ENCODE data around the gene CLIC6. TPM values are rescaled to one million over a fixed set of nuclear protein-coding genes. Genes with fewer than 3 reads are reported as not detected.

CLIC6 gene
- polyA plus RNA-seq, 3 donors, result not detected

DNA sequence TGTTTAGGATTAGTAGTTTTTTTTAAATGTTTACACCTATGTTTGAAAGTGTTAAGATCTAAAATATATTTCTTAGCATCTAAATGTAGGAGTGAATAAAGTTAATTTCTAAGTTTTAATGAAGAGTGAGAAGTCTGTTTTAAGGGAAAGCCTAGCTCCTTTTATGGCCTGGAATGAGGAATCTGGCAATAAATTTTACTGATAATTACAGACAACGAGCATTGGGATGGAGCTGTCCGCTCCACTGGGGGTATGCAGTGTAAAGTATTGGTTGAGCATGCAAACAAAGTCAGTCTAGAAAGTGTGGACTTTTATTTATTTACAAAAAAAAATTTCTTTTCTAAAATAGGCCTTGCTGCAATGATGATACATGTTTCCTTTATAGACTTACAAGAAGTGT, 19.0 kb downstream of the CLIC6 start:
- no peak overlapping the region for H3K27ac ChIP-seq (ENCODE audit: low read depth in 1 of 2, low read length in 2 of 2)
- H2AFZ ChIP-seq (ENCODE audit: insufficient read depth, low read depth, low read length, poor library complexity, severe bottlenecking), result no peak overlapping the region
- no peaks in the 10 kb centered on the region for H3K79me2 ChIP-seq (ENCODE audit: insufficient read depth, low read length)
- H3K36me3 ChIP-seq (replicated peaks in 1 of 2; ENCODE audit: control insufficient read depth in 1 of 2, insufficient read depth in 2 of 2, low read length in 2 of 2), result no peaks in the 10 kb centered on the region
- Mint-ChIP-seq H3K4me3 (no peak overlapping the region), H3K27me3 (ENCODE audit: low read depth in 3 of 3) (peaks cover 8 to 15% (median 14%) of the 10 kb centered on the region in 3 donors), H3K36me3 (no peaks in the 10 kb centered on the region), H3K27ac (no peak overlapping the region), H3K4me1 (no peaks in the 10 kb centered on the region), H3K9me3 (peaks cover 4 to 9% (median 7%) of the 10 kb centered on the region in 7 donors)
- 100% methylated on average over 1 of the region's 2 CpGs for WGBS (ENCODE audit: insufficient coverage)
- H3K9me3 ChIP-seq (replicated peaks in 1 of 2; ENCODE audit: control insufficient read depth in 1 of 2, insufficient read depth in 1 of 2, low read length in 2 of 2), result peaks cover 0 to 3% of the 10 kb centered on the region in 2 donors
- H3K9ac ChIP-seq (ENCODE audit: insufficient read depth, low read length, poor library complexity, severe bottlenecking), result no peak overlapping the region
- peaks cover 3 to 6% of the 10 kb centered on the region in 2 donors for H3K27me3 ChIP-seq (ENCODE audit: control insufficient read depth in 2 of 2, insufficient read depth in 2 of 2, low read length in 2 of 2)
- TF ChIP-seq, protein P1, sequence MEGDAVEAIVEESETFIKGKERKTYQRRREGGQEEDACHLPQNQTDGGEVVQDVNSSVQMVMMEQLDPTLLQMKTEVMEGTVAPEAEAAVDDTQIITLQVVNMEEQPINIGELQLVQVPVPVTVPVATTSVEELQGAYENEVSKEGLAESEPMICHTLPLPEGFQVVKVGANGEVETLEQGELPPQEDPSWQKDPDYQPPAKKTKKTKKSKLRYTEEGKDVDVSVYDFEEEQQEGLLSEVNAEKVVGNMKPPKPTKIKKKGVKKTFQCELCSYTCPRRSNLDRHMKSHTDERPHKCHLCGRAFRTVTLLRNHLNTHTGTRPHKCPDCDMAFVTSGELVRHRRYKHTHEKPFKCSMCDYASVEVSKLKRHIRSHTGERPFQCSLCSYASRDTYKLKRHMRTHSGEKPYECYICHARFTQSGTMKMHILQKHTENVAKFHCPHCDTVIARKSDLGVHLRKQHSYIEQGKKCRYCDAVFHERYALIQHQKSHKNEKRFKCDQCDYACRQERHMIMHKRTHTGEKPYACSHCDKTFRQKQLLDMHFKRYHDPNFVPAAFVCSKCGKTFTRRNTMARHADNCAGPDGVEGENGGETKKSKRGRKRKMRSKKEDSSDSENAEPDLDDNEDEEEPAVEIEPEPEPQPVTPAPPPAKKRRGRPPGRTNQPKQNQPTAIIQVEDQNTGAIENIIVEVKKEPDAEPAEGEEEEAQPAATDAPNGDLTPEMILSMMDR (IDR thresholded peaks at IDR 0.05), result no peak
- H4K20me1 ChIP-seq (ENCODE audit: insufficient read depth, low read length), result no peaks in the 10 kb centered on the region
- no peaks in the 10 kb centered on the region for H3K4me1 ChIP-seq (ENCODE audit: control insufficient read depth in 1 of 2, insufficient read depth in 2 of 2, low read length in 2 of 2)
- no peak for DNase-seq
- no peak overlapping the region for H3K4me2 ChIP-seq (replicated peaks; ENCODE audit: extremely low read depth, low read length, poor library complexity, severe bottlenecking)
- H3K4me3 ChIP-seq (replicated peaks in 1 of 3; ENCODE audit: low read depth in 2 of 3, low read length in 3 of 3), result no peak overlapping the region
- intact Hi-C loops (cut with micrococcal nuclease), result no loop called here

DNA sequence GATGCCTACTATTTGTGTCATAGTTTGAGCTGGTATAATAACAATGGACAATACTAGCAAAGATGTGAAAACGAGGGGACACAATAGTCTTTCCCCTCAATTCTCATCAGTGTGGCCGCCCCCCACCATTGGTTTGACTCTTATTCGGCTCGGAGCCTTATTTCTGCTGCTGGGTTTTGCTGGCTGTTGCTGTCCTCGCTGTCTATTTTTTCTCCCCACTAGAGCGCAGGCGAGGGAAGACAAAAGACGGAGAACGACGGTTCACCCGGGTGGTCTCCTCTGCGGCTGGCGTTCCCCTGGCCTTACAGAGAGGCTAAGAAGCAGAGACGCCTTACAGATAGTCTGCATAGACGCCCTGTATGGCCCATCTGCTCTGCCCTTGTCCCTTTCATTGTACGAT, 19.4 kb downstream of the CLIC6 start:
- Histone ChIP-seq H3K79me2 (ENCODE audit: insufficient read depth, low read length) (no peaks in the 10 kb centered on the region), H3K4me3 (replicated peaks in 1 of 3; ENCODE audit: low read depth in 2 of 3, low read length in 3 of 3) (no peak overlapping the region), H3K4me1 (ENCODE audit: control insufficient read depth in 1 of 2, insufficient read depth in 2 of 2, low read length in 2 of 2) (no peaks in the 10 kb centered on the region), H3K4me2 (replicated peaks; ENCODE audit: extremely low read depth, low read length, poor library complexity, severe bottlenecking) (no peak overlapping the region), H2AFZ (ENCODE audit: insufficient read depth, low read depth, low read length, poor library complexity, severe bottlenecking) (no peak overlapping the region), H3K9ac (ENCODE audit: insufficient read depth, low read length, poor library complexity, severe bottlenecking) (no peak overlapping the region), H3K36me3 (replicated peaks in 1 of 2; ENCODE audit: control insufficient read depth in 1 of 2, insufficient read depth in 2 of 2, low read length in 2 of 2) (no peaks in the 10 kb centered on the region), H3K27ac (ENCODE audit: low read depth in 1 of 2, low read length in 2 of 2) (no peak overlapping the region), H3K9me3 (replicated peaks in 1 of 2; ENCODE audit: control insufficient read depth in 1 of 2, insufficient read depth in 1 of 2, low read length in 2 of 2) (no peaks in the 10 kb centered on the region), H3K27me3 (ENCODE audit: control insufficient read depth in 2 of 2, insufficient read depth in 2 of 2, low read length in 2 of 2) (peaks cover 3 to 6% of the 10 kb centered on the region in 2 donors), H4K20me1 (ENCODE audit: insufficient read depth, low read length) (no peaks in the 10 kb centered on the region)
- Mint-ChIP-seq H3K9me3 (peaks cover 2 to 5% (median 4%) of the 10 kb centered on the region in 7 donors), H3K4me1 (no peaks in the 10 kb centered on the region), H3K27me3 (ENCODE audit: low read depth in 3 of 3) (peaks cover 8 to 14% (median 14%) of the 10 kb centered on the region in 3 donors), H3K36me3 (no peaks in the 10 kb centered on the region), H3K27ac (no peak overlapping the region), H3K4me3 (no peak overlapping the region)
- DNase-seq, result no peak
- WGBS (ENCODE audit: insufficient coverage), result 98% methylated on average over 13 of the region's 16 CpGs
- TF ChIP-seq, protein P1 (IDR thresholded peaks at IDR 0.05), result no peak
- intact Hi-C loops (cut with micrococcal nuclease), result no loop called here
